GM12892 (cell line): Measurements from ENCODE around the gene FAM149B1.

Source experiments
- POLR2A ChIP-seq: IDR thresholded peaks from 2 replicates; pipeline ENCODE4 v1.6.1; 2011; ENCODE audit warnings: low read depth, low read length, control low read depth
- POLR2AphosphoS5 ChIP-seq: IDR thresholded peaks from 2 replicates; pipeline ENCODE4 v1.6.1; 2011; ENCODE audit warnings: low read depth, low read length, control low read depth

GRCh38 chr10:73141603-73142002 is 26.3 kb upstream of the FAM149B1 start:
- TF ChIP-seq POLR2A: no peak
- TF ChIP-seq POLR2AphosphoS5: no peak
